Kidney (tissue), 14 donors: Measurements from ENCODE around the gene AFG3L2. TPM values are rescaled to one million over a fixed set of nuclear protein-coding genes. Genes with fewer than 3 reads are reported as not detected.

Experiments used
- DNase-seq, 5 donors: peaks; one replicate each; pipeline ENCODE4 v3.0.0-alpha.2; 2013 to 2020
- FAIRE-seq: peaks from 2 replicates; lab custom pipeline; 2012; peaks lifted over from hg19 to GRCh38; lab: Jason Lieb, UNC
- H3K27ac ChIP-seq, 2 donors: one replicate each; pipeline ENCODE4 v1.7.0; 2013; ENCODE audit warnings: low read depth in 2 of 2, low read length in 2 of 2, inconsistent platforms in 1 of 2
- H3K27me3 ChIP-seq: one replicate; pipeline ENCODE4 v1.7.1; 2013; ENCODE audit warnings: low read length, inconsistent platforms; ENCODE audit not compliant: control insufficient read depth, insufficient read depth
- H3K36me3 ChIP-seq, 3 donors: one replicate each; pipeline versions ENCODE4 v1.7.0 to v1.7.1; 2013; ENCODE audit warnings: low read length in 3 of 3, control low read depth in 1 of 3, inconsistent platforms in 1 of 3; ENCODE audit not compliant: insufficient read depth in 3 of 3, control insufficient read depth in 2 of 3
- H3K4me1 ChIP-seq, 3 donors: one replicate each; pipeline versions ENCODE4 v1.7.0 to v1.7.1; 2013; ENCODE audit warnings: low read length in 3 of 3, inconsistent platforms in 1 of 3, low read depth in 1 of 3; ENCODE audit not compliant: control insufficient read depth in 2 of 3, insufficient read depth in 2 of 3
- H3K4me3 ChIP-seq, 3 donors: one replicate each; pipeline versions ENCODE4 v1.7.0 to v1.8.1; 2013; ENCODE audit warnings: low read length in 3 of 3, control low read depth in 1 of 3, inconsistent platforms in 1 of 3
- H3K9ac ChIP-seq, 3 donors: one replicate each; pipeline versions ENCODE4 v1.7.0 to v1.7.1; 2013; ENCODE audit warnings: low read length in 3 of 3, control low read depth in 1 of 3, inconsistent platforms in 1 of 3
- H3K9me3 ChIP-seq, 3 donors: one replicate each; pipeline versions ENCODE4 v1.7.0 to v1.7.1; 2013; ENCODE audit warnings: low read length in 3 of 3, control low read depth in 1 of 3, inconsistent platforms in 1 of 3; ENCODE audit not compliant: control insufficient read depth in 2 of 3, insufficient read depth in 1 of 3
- intact Hi-C: fragments of 100-400 bp; cut with DNase I; formaldehyde crosslinking; loops from one replicate; pipeline ENCODE4 v1.11.1; 2022
- polyA plus RNA-seq: library from polyadenylated mRNA; stranded (reverse); fragments of 350-450 nt; fragmentation: Illumina TruSeq; extraction: RNeasy Lipid Tissue Mini Kit (QIAGEN cat#74804); gene quantifications from one replicate; pipeline ENCODE4 v1.2.3, GENCODE V29; 2014; ENCODE audit warnings: low read depth, low replicate concordance; ENCODE audit not compliant: insufficient read depth
- total RNA-seq: library from RNA; stranded (reverse); fragmentation: NEBNext Ultra II Directional; extraction: Animal tissue kit (Norgen Biotek cat#: 25700); gene quantifications from one replicate; pipeline ENCODE4 v1.2.1, GENCODE V29; 2021
- TF ChIP-seq, protein P1 (sequence below): IDR thresholded peaks from 3 replicates; pipeline ENCODE4 v1.5.1; 2012; ENCODE audit warnings: mild to moderate bottlenecking, moderate library complexity, borderline replicate concordance; ENCODE audit not compliant: insufficient read depth; ENCODE audit errors: extremely low read depth
- donor health status: control.
- donor health status: control.
- donor health status: control.
- donor health status: control.
- donor health status: control.
- donor health status: DM: yes; HTN: yes; CAD: no.
- donor health status: Normal renal cell carcinoma (clear cell type).

AFG3L2 gene
- total and polyA plus RNA-seq, 2 donors from 2014 or later, result 55.9 to 62.7 TPM

GRCh38 chr18:12299862-12300261 is 77.2 kb downstream of the AFG3L2 start:
- Histone ChIP-seq H3K4me3 (no peak overlapping the region), H3K27me3 (no peaks in the 10 kb centered on the region), H3K36me3 (no peaks in the 10 kb centered on the region), H3K4me1 (no peaks in the 10 kb centered on the region), H3K9me3 (peaks cover 0 to 5% (median 0%) of the 10 kb centered on the region in 3 donors), H3K9ac (no peak overlapping the region), H3K27ac (no peak overlapping the region)
- FAIRE-seq (no peak), DNase-seq (peak in 1 of 5 donors; percentile 5)
- TF ChIP-seq, protein P1, sequence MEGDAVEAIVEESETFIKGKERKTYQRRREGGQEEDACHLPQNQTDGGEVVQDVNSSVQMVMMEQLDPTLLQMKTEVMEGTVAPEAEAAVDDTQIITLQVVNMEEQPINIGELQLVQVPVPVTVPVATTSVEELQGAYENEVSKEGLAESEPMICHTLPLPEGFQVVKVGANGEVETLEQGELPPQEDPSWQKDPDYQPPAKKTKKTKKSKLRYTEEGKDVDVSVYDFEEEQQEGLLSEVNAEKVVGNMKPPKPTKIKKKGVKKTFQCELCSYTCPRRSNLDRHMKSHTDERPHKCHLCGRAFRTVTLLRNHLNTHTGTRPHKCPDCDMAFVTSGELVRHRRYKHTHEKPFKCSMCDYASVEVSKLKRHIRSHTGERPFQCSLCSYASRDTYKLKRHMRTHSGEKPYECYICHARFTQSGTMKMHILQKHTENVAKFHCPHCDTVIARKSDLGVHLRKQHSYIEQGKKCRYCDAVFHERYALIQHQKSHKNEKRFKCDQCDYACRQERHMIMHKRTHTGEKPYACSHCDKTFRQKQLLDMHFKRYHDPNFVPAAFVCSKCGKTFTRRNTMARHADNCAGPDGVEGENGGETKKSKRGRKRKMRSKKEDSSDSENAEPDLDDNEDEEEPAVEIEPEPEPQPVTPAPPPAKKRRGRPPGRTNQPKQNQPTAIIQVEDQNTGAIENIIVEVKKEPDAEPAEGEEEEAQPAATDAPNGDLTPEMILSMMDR, result no peak
- intact Hi-C loops, result no loop called here

GRCh38 chr18:12296457-12296856 is 80.6 kb downstream of the AFG3L2 start:
- Histone ChIP-seq H3K9ac (no peak overlapping the region), H3K36me3 (no peaks in the 10 kb centered on the region), H3K27ac (no peak overlapping the region), H3K27me3 (no peaks in the 10 kb centered on the region), H3K4me1 (no peaks in the 10 kb centered on the region), H3K4me3 (no peak overlapping the region), H3K9me3 (peaks cover 0 to 5% (median 0%) of the 10 kb centered on the region in 3 donors)
- peak in 1 of 5 donors; percentile 14 for DNase-seq
- TF ChIP-seq, protein P1, result no peak
- intact Hi-C loops, result no loop called here
- FAIRE-seq, result no peak

- no peaks in the 10 kb centered on the region for H3K27me3 ChIP-seq
- intact Hi-C loops, result no loop called here
- H3K9me3 ChIP-seq, result peaks cover 0 to 5% (median 0%) of the 10 kb centered on the region in 3 donors
- FAIRE-seq (no peak), DNase-seq (no peak)
- H3K36me3 ChIP-seq, result no peaks in the 10 kb centered on the region
- H3K9ac ChIP-seq, result no peak overlapping the region
- H3K27ac ChIP-seq, result no peak overlapping the region
- no peak overlapping the region for H3K4me3 ChIP-seq
- H3K4me1 ChIP-seq, result no peaks in the 10 kb centered on the region
- TF ChIP-seq, protein P1, result no peak
Observed at GRCh38 chr18:12296087-12296403, 81.0 kb downstream of the AFG3L2 start.
